Inflammatory macrophage (primary cell): Measurements from ENCODE around the gene AP5S1.
A peak's percentile ranks its signal among the peaks of the same experiment; 100 is the strongest.
"Not testable (repeated sequence)": the region's sequence is repeated elsewhere in the genome, so short reads cannot be mapped to it uniquely, and the experiment has no call there.

ENCODE experiments used
- DNase-seq, 2 donors: peaks; one replicate each; pipeline ENCODE4 v3.0.0-alpha.2; 2020 to 2022
- total RNA-seq, 18 experiments: gene quantifications; one replicate each; lab custom pipeline; 2026; ENCODE audit warnings: mixed read lengths in 6 of 18, inconsistent platforms in 2 of 18; lab: John Stamatoyannopoulos, UW

The AP5S1 gene
- 7.8 to 26.7 (median 19.1) reads per million in 18 experiments for total RNA-seq

- DNase-seq: peak; percentile 97
Measured at GRCh38 chr20:3820048-3820900, at the start of gene AP5S1. Gene AP5S1 (plus strand): TSS chr20:3820547. CDS start chr20:3822118, 1,571 bp downstream.

GRCh38 chr20:3771552-3772058, 48.7 kb upstream of the AP5S1 start:
- no peak for DNase-seq

- DNase-seq: peak in 1 of 2 donors; percentile 44
Measured at GRCh38 chr20:3775457-3776108, 44.8 kb upstream of the AP5S1 start.

- DNase-seq: no peak
Measured at GRCh38 chr20:3777381-3777715, 43.0 kb upstream of the AP5S1 start.

- DNase-seq: peak; percentile 48 to 56
Measured at GRCh38 chr20:3777716-3778629, 42.4 kb upstream of the AP5S1 start.

- DNase-seq: no peak
Measured at GRCh38 chr20:3778976-3779375, 41.4 kb upstream of the AP5S1 start.

- DNase-seq: peak; percentile 88 to 89
Measured at GRCh38 chr20:3781153-3781910, 39.0 kb upstream of the AP5S1 start, which contains the start of gene SPEF1. Gene SPEF1 (minus strand): TSS chr20:3781448. CDS start chr20:3781287, 161 bp downstream.

- DNase-seq: no peak
Measured at GRCh38 chr20:3782597-3782996, 37.8 kb upstream of the AP5S1 start.

GRCh38 chr20:3783068-3783489, 37.3 kb upstream of the AP5S1 start:
- DNase-seq: no peak

- DNase-seq: no peak
Measured at GRCh38 chr20:3783511-3784195, 36.7 kb upstream of the AP5S1 start.

- no peak for DNase-seq
Measured at GRCh38 chr20:3784216-3784853, 36.0 kb upstream of the AP5S1 start.

- DNase-seq: no peak
Measured at GRCh38 chr20:3784863-3785239, 35.5 kb upstream of the AP5S1 start.

GRCh38 chr20:3785240-3786125, 34.9 kb upstream of the AP5S1 start:
- DNase-seq: no peak

- DNase-seq: peak; percentile 29 to 57
Measured at GRCh38 chr20:3786126-3786484, 34.2 kb upstream of the AP5S1 start.

- DNase-seq: peak; percentile 90 to 93
Measured at GRCh38 chr20:3786665-3787323, 33.6 kb upstream of the AP5S1 start, which contains the start of gene CENPB. Gene CENPB (minus strand): TSS chr20:3786740. CDS start chr20:3786483, 257 bp downstream.

- no peak for DNase-seq
Measured at GRCh38 chr20:3787324-3788014, 32.9 kb upstream of the AP5S1 start.

GRCh38 chr20:3788685-3789155, 31.6 kb upstream of the AP5S1 start:
- DNase-seq: no peak

- DNase-seq: not testable (repeated sequence)
Measured at GRCh38 chr20:3789201-3789600, 31.1 kb upstream of the AP5S1 start.
